C4-2B (cell line): ENCODE results near the gene STAT5B.

Experiments used
- CTCF ChIP-seq: fragments of 450-650 bp; conservative IDR thresholded peaks from 2 replicates; pipeline ENCODE4 v1.5.1; 2017; ENCODE audit warnings: mild to moderate bottlenecking
- ZFX ChIP-seq: fragments of 450-650 bp; IDR thresholded peaks from 2 replicates; pipeline ENCODE4 v1.6.1; 2017

GRCh38 chr17:42310787-42311215 lies 34.6 kb upstream of the STAT5B start:
- TF ChIP-seq CTCF, result no peak
- TF ChIP-seq ZFX, result no peak
